Activated CD8-positive, alpha-beta memory T cell treated with anti-CD3 and anti-CD28 coated beads for 1 hour (primary cell): ENCODE data around the gene OR52E4.

ENCODE experiments used
- DNase-seq, 2 donors: peaks; one replicate each; pipeline ENCODE4 v3.0.0-alpha.2; 2020; ENCODE audit warnings: low read depth in 1 of 2; ENCODE audit errors: extremely low read depth in 1 of 2

Gene OR52E4

GRCh38 chr11:5928811-5929210 lies 48.4 kb downstream of the OR52E4 start:
- DNase-seq: no peak

GRCh38 chr11:5929571-5930368 lies 49.3 kb downstream of the OR52E4 start:
- no peak for DNase-seq

DNA sequence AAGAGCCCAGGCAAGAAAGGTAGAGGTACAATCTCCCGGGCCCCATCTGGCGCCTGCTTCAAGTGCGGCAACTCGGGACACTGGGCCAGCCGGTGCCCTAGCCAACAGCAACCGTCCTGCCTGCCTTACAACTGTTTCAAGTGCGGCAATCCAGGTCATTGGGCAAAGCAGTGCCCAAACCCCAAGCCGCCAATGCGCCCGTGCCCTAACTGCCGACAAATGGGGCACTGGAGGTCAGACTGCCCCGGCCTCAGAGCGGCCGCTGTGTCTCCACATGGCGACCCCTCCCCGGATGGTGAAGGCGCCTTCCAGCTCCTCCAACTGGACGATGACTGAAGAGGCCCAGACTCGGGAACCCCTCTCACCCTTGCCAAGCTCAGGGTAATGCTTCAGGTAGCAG lies 50.2 kb downstream of the OR52E4 start:
- no peak for DNase-seq

DNA sequence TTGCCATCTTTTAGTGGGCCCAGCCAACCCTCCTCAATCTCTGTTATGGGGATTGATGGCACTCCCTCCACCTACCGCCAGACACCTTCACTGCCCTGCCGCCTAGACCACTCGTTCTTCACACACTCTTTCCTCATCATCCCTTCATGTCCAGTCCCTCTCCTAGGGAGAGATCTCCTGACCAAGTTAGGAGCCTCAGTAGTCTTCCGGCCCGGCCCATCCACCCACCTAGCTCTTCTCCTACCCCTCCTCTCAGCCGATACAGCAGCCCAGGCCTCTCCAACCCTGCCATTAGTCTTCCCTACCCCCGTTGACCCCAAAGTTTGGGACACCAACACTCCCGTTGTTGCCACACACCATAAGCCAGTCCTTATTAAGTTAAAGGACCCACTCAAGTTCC lies 50.6 kb downstream of the OR52E4 start:
- DNase-seq: no peak

- DNase-seq: no peak
These were observed 52.2 kb downstream of the OR52E4 start for GRCh38 chr11:5932671-5933070.

DNA sequence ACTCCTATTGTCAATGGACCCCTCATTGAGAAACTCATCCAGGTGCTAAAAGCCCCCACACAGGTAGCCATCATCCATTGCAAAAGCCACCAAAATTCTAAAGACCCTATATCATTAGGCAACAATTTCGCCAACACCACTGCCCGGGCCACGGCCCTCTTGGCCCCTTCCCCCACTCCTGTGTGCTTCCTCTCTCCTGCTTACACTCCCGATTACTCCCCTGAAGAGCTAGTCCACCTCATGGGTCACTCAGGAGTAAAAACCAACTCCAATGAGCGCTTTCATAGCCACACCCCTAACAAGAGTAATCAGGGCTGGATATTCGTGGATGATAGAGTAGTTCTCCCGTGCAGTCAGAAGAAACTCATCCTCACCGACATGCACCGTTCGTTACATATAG lies 52.7 kb downstream of the OR52E4 start:
- DNase-seq: no peak
